ENCODE results near the gene PTGER2. TPM values are rescaled to one million over a fixed set of nuclear protein-coding genes. Genes with fewer than 3 reads are reported as not detected.
A peak's percentile ranks its signal among the peaks of the same experiment; 100 is the strongest.

PTGER2 gene
- total RNA-seq, 1 experiment from 2014 or later, result not detected

GRCh38 chr14:52298795-52299194 is 15.3 kb upstream of the PTGER2 start:
- Histone ChIP-seq H3K9me3 (ENCODE audit: low read length) (no peaks in the 10 kb centered on the region), H3K27ac (ENCODE audit: low read length) (no peak overlapping the region), H4K20me1 (ENCODE audit: insufficient read depth, low read depth, low read length) (no peaks in the 10 kb centered on the region), H3K4me3 (ENCODE audit: low read length) (no peak overlapping the region), H3K79me2 (ENCODE audit: low read length) (no peaks in the 10 kb centered on the region), H3K4me1 (ENCODE audit: low read length) (no peaks in the 10 kb centered on the region), H2AFZ (ENCODE audit: low read length) (no peak overlapping the region), H3K4me2 (ENCODE audit: low read depth, low read length, poor library complexity, severe bottlenecking) (no peak overlapping the region), H3K36me3 (ENCODE audit: insufficient read depth, low read length) (no peaks in the 10 kb centered on the region), H3K9me2 (replicated peaks; ENCODE audit: insufficient read depth, low read length) (no peaks in the 10 kb centered on the region), H3K27me3 (ENCODE audit: low read length) (no peaks in the 10 kb centered on the region), H3K9ac (ENCODE audit: low read length) (no peak overlapping the region)
- DNase-seq, result no peak

- Histone ChIP-seq H3K4me3 (ENCODE audit: low read length) (no peak overlapping the region), H3K4me2 (ENCODE audit: low read depth, low read length, poor library complexity, severe bottlenecking) (no peak overlapping the region), H3K79me2 (ENCODE audit: low read length) (no peaks in the 10 kb centered on the region), H3K9me2 (replicated peaks; ENCODE audit: insufficient read depth, low read length) (no peaks in the 10 kb centered on the region), H3K9ac (ENCODE audit: low read length) (no peak overlapping the region), H3K27ac (ENCODE audit: low read length) (no peak overlapping the region), H3K27me3 (ENCODE audit: low read length) (no peaks in the 10 kb centered on the region), H4K20me1 (ENCODE audit: insufficient read depth, low read depth, low read length) (no peaks in the 10 kb centered on the region), H3K36me3 (ENCODE audit: insufficient read depth, low read length) (no peaks in the 10 kb centered on the region), H2AFZ (ENCODE audit: low read length) (no peak overlapping the region), H3K4me1 (ENCODE audit: low read length) (no peaks in the 10 kb centered on the region), H3K9me3 (ENCODE audit: low read length) (no peaks in the 10 kb centered on the region)
- DNase-seq, result peak; percentile 83
These were observed 14.3 kb upstream of the PTGER2 start for GRCh38 chr14:52299692-52300278.

DNA sequence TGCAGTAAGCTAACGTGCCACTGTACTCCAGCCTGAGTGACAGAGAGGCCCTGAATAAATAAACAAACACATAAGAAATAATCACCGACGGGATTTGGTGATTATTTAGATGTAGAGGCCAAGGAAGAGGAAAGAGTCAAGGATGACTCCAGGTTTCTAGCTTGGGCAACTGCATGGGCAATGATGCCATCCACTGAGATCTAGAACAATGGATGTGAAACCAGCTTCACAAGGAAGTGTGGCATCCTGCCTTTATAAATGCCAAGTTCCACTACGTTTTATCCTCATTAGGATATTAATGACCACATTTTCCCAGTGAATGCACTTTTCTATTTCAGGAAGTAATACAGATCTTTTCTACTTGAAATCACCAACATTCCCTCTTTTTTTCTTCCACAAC is 10.9 kb upstream of the PTGER2 start:
- no peaks in the 10 kb centered on the region for H3K79me2 ChIP-seq (ENCODE audit: low read length)
- H3K4me3 ChIP-seq (ENCODE audit: low read length), result no peak overlapping the region
- no peaks in the 10 kb centered on the region for H3K9me2 ChIP-seq (replicated peaks; ENCODE audit: insufficient read depth, low read length)
- no peaks in the 10 kb centered on the region for H3K4me1 ChIP-seq (ENCODE audit: low read length)
- DNase-seq, result no peak
- no peaks in the 10 kb centered on the region for H3K9me3 ChIP-seq (ENCODE audit: low read length)
- no peak overlapping the region for H3K9ac ChIP-seq (ENCODE audit: low read length)
- H4K20me1 ChIP-seq (ENCODE audit: insufficient read depth, low read depth, low read length), result no peaks in the 10 kb centered on the region
- no peaks in the 10 kb centered on the region for H3K36me3 ChIP-seq (ENCODE audit: insufficient read depth, low read length)
- no peak overlapping the region for H2AFZ ChIP-seq (ENCODE audit: low read length)
- H3K27me3 ChIP-seq (ENCODE audit: low read length), result no peaks in the 10 kb centered on the region
- no peak overlapping the region for H3K4me2 ChIP-seq (ENCODE audit: low read depth, low read length, poor library complexity, severe bottlenecking)
- H3K27ac ChIP-seq (ENCODE audit: low read length), result no peak overlapping the region

DNA sequence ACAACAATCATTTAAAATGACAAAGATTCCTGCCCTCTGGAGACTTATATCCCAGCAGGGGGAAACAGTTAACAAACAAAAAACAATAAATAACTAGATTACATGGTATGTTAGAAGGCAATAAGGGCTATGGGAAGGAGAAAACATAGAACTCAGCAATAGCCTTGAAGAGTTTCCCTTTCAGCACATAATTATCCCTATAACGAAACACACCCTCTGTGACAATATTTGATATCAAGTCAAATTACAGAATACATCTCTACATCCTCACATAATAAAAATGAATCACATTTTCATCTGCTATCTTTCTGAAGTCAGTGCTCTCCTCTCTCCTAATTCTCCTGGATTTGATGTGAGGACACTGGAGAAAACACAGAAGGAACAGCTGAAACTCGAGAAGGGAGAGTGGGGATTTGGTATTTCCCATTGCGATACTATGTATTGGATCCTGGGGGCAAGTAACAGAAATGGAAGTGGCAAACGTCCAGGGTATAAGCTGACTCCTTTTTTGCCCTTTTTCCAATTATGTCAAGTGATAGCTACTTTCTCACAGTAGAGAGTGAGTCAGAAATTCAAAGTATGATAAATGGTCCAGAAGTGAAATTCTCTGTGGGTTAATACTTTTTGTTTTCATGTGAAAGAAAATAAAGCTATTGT is 9.7 kb upstream of the PTGER2 start:
- Histone ChIP-seq H3K9ac (ENCODE audit: low read length) (no peak overlapping the region), H3K4me1 (ENCODE audit: low read length) (no peaks in the 10 kb centered on the region), H4K20me1 (ENCODE audit: insufficient read depth, low read depth, low read length) (no peaks in the 10 kb centered on the region), H3K4me3 (ENCODE audit: low read length) (no peak overlapping the region), H3K79me2 (ENCODE audit: low read length) (no peaks in the 10 kb centered on the region), H3K9me2 (replicated peaks; ENCODE audit: insufficient read depth, low read length) (no peaks in the 10 kb centered on the region), H3K36me3 (ENCODE audit: insufficient read depth, low read length) (no peaks in the 10 kb centered on the region), H3K27ac (ENCODE audit: low read length) (no peak overlapping the region), H3K27me3 (ENCODE audit: low read length) (no peaks in the 10 kb centered on the region), H2AFZ (ENCODE audit: low read length) (no peak overlapping the region), H3K4me2 (ENCODE audit: low read depth, low read length, poor library complexity, severe bottlenecking) (no peak overlapping the region), H3K9me3 (ENCODE audit: low read length) (no peaks in the 10 kb centered on the region)
- no peak for DNase-seq

- Histone ChIP-seq H3K9me3 (ENCODE audit: low read length) (no peaks in the 10 kb centered on the region), H2AFZ (ENCODE audit: low read length) (no peak overlapping the region), H4K20me1 (ENCODE audit: insufficient read depth, low read depth, low read length) (no peaks in the 10 kb centered on the region), H3K27ac (ENCODE audit: low read length) (no peak overlapping the region), H3K79me2 (ENCODE audit: low read length) (no peaks in the 10 kb centered on the region), H3K9ac (ENCODE audit: low read length) (no peak overlapping the region), H3K4me2 (ENCODE audit: low read depth, low read length, poor library complexity, severe bottlenecking) (no peak overlapping the region), H3K9me2 (replicated peaks; ENCODE audit: insufficient read depth, low read length) (no peaks in the 10 kb centered on the region), H3K4me1 (ENCODE audit: low read length) (no peaks in the 10 kb centered on the region), H3K27me3 (ENCODE audit: low read length) (no peaks in the 10 kb centered on the region), H3K36me3 (ENCODE audit: insufficient read depth, low read length) (no peaks in the 10 kb centered on the region), H3K4me3 (ENCODE audit: low read length) (no peak overlapping the region)
- DNase-seq, result no peak
These were observed 9.1 kb upstream of the PTGER2 start for GRCh38 chr14:52305014-52305413.

DNA sequence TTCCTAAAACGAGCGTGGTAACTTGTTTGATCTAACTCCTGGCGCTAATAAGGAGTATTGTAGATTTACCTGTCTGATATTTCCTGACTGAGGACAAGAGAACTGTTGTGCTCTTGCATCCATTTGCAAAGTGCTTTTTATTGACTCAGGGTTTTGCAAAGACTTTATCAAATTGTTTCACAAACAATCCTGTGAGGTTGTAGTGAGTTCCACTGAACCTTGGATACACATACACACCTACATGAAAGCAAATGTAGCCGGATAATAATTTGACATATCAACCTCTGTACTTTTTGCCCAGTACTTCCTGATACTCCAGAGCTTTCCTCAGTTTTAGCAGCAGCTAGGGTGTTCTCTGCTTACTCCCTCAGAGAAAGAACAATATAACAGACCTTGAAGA is 6.7 kb upstream of the PTGER2 start:
- H3K9ac ChIP-seq (ENCODE audit: low read length), result no peak overlapping the region
- H3K36me3 ChIP-seq (ENCODE audit: insufficient read depth, low read length), result no peaks in the 10 kb centered on the region
- no peak overlapping the region for H3K4me2 ChIP-seq (ENCODE audit: low read depth, low read length, poor library complexity, severe bottlenecking)
- H3K4me3 ChIP-seq (ENCODE audit: low read length), result no peak overlapping the region
- H2AFZ ChIP-seq (ENCODE audit: low read length), result no peak overlapping the region
- H3K9me2 ChIP-seq (replicated peaks; ENCODE audit: insufficient read depth, low read length), result no peaks in the 10 kb centered on the region
- no peak overlapping the region for H3K27ac ChIP-seq (ENCODE audit: low read length)
- no peaks in the 10 kb centered on the region for H3K79me2 ChIP-seq (ENCODE audit: low read length)
- H3K27me3 ChIP-seq (ENCODE audit: low read length), result no peaks in the 10 kb centered on the region
- DNase-seq, result no peak
- peaks cover 7% of the 10 kb centered on the region for H3K4me1 ChIP-seq (ENCODE audit: low read length)
- no peaks in the 10 kb centered on the region for H3K9me3 ChIP-seq (ENCODE audit: low read length)
- no peaks in the 10 kb centered on the region for H4K20me1 ChIP-seq (ENCODE audit: insufficient read depth, low read depth, low read length)

GRCh38 chr14:52307905-52308304 is 6.2 kb upstream of the PTGER2 start:
- H3K27me3 ChIP-seq (ENCODE audit: low read length), result no peaks in the 10 kb centered on the region
- no peaks in the 10 kb centered on the region for H4K20me1 ChIP-seq (ENCODE audit: insufficient read depth, low read depth, low read length)
- H2AFZ ChIP-seq (ENCODE audit: low read length), result no peak overlapping the region
- no peak overlapping the region for H3K27ac ChIP-seq (ENCODE audit: low read length)
- no peaks in the 10 kb centered on the region for H3K36me3 ChIP-seq (ENCODE audit: insufficient read depth, low read length)
- peaks cover 7% of the 10 kb centered on the region for H3K4me1 ChIP-seq (ENCODE audit: low read length)
- DNase-seq, result no peak
- no peaks in the 10 kb centered on the region for H3K79me2 ChIP-seq (ENCODE audit: low read length)
- no peak overlapping the region for H3K4me3 ChIP-seq (ENCODE audit: low read length)
- H3K9me3 ChIP-seq (ENCODE audit: low read length), result no peaks in the 10 kb centered on the region
- H3K9ac ChIP-seq (ENCODE audit: low read length), result no peak overlapping the region
- H3K9me2 ChIP-seq (replicated peaks; ENCODE audit: insufficient read depth, low read length), result no peaks in the 10 kb centered on the region
- no peak overlapping the region for H3K4me2 ChIP-seq (ENCODE audit: low read depth, low read length, poor library complexity, severe bottlenecking)

- Histone ChIP-seq H4K20me1 (ENCODE audit: insufficient read depth, low read depth, low read length) (no peaks in the 10 kb centered on the region), H3K36me3 (ENCODE audit: insufficient read depth, low read length) (no peaks in the 10 kb centered on the region), H3K4me3 (ENCODE audit: low read length) (no peak overlapping the region), H3K9me3 (ENCODE audit: low read length) (no peaks in the 10 kb centered on the region), H3K9ac (ENCODE audit: low read length) (no peak overlapping the region), H3K79me2 (ENCODE audit: low read length) (no peaks in the 10 kb centered on the region), H3K27me3 (ENCODE audit: low read length) (no peaks in the 10 kb centered on the region), H2AFZ (ENCODE audit: low read length) (no peak overlapping the region), H3K4me2 (ENCODE audit: low read depth, low read length, poor library complexity, severe bottlenecking) (no peak overlapping the region), H3K27ac (ENCODE audit: low read length) (no peak overlapping the region), H3K4me1 (ENCODE audit: low read length) (peaks cover 7% of the 10 kb centered on the region), H3K9me2 (replicated peaks; ENCODE audit: insufficient read depth, low read length) (no peaks in the 10 kb centered on the region)
- no peak for DNase-seq
These were observed 3.6 kb upstream of the PTGER2 start for GRCh38 chr14:52310541-52310940.

Data from Karpas-422 (cell line).